NT2/D1 (cell line): ENCODE data around the gene GOT1.

Experiments
- DNase-seq: peaks from one replicate; pipeline ENCODE4 v3.0.0-alpha.2; 2011; ENCODE audit warnings: low read depth, low spot score
- H3K27me3 ChIP-seq: 2 replicates; pipeline ENCODE4 v1.6.0; 2011; ENCODE audit warnings: mild to moderate bottlenecking; ENCODE audit not compliant: insufficient read length, insufficient read depth
- H3K36me3 ChIP-seq: 2 replicates; pipeline ENCODE4 v1.6.1; 2011; ENCODE audit warnings: mild to moderate bottlenecking, low read length, mixed read lengths; ENCODE audit not compliant: insufficient read depth, insufficient read length
- H3K4me1 ChIP-seq: 2 replicates; pipeline ENCODE4 v1.5.1; 2011; ENCODE audit not compliant: insufficient read depth, insufficient read length
- H3K4me3 ChIP-seq: 2 replicates; pipeline ENCODE4 v1.5.1; 2011; ENCODE audit warnings: low read depth; ENCODE audit not compliant: insufficient read length
- H3K9ac ChIP-seq: 2 replicates; pipeline ENCODE4 v1.6.0; 2011; ENCODE audit warnings: low read depth; ENCODE audit not compliant: insufficient read length
- H3K9me3 ChIP-seq: 2 replicates; pipeline ENCODE4 v1.5.1; 2011; ENCODE audit warnings: mild to moderate bottlenecking, low read length; ENCODE audit not compliant: insufficient read depth
- SUZ12 ChIP-seq: IDR thresholded peaks from 2 replicates; pipeline ENCODE4 v1.6.1; 2011; ENCODE audit not compliant: insufficient read length, insufficient read depth; ENCODE audit errors: extremely low read depth
- YY1 ChIP-seq: IDR thresholded peaks from 2 replicates; pipeline ENCODE4 v1.6.1; 2011; ENCODE audit not compliant: insufficient read length, insufficient read depth
- ZNF274 ChIP-seq: IDR thresholded peaks from 2 replicates; pipeline ENCODE4 v1.6.1; 2011; ENCODE audit warnings: mild to moderate bottlenecking, low read depth, low read length

GOT1 gene

GRCh38 chr10:99353182-99353581 is 77.2 kb downstream of the GOT1 start:
- no peaks in the 10 kb centered on the region for H3K9me3 ChIP-seq
- H3K4me1 ChIP-seq, result peaks cover 6% of the 10 kb centered on the region
- no peak overlapping the region for H3K4me3 ChIP-seq
- no peak for DNase-seq
- TF ChIP-seq SUZ12, result no peak
- no peak for TF ChIP-seq ZNF274
- TF ChIP-seq YY1, result no peak
- no peaks in the 10 kb centered on the region for H3K27me3 ChIP-seq
- H3K9ac ChIP-seq, result no peak overlapping the region
- no peaks in the 10 kb centered on the region for H3K36me3 ChIP-seq

DNA sequence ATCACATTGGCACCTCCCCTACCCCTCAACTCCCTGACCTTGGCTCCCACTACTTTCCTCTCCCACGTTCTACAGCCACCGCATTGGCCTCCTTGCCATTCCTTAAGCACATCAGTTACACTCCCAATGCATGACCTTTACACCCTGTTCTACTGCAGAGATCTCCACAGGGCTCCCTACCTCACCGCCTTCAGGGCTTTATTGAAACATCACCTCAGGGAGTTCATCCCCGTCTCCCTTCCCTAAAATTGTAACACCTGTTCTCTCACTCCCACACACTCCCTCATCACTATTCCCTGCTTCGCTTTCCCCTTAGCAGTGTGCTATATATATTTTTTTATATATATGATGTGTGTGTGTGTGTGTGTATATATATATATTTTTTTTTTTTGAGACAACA is 82.8 kb downstream of the GOT1 start:
- TF ChIP-seq YY1, result no peak
- Histone ChIP-seq H3K27me3 (no peaks in the 10 kb centered on the region), H3K36me3 (no peaks in the 10 kb centered on the region), H3K9ac (no peak overlapping the region), H3K4me1 (no peaks in the 10 kb centered on the region), H3K9me3 (no peaks in the 10 kb centered on the region), H3K4me3 (no peak overlapping the region)
- DNase-seq, result no peak
